CD1c-positive myeloid dendritic cell (primary cell): ENCODE results near the gene FBXW7.
A peak's percentile ranks its signal among the peaks of the same experiment; 100 is the strongest.

Source experiments
- DNase-seq: peaks from one replicate; pipeline ENCODE4 v3.0.0-alpha.2; 2016; ENCODE audit errors: extremely low spot score

FBXW7 gene

GRCh38 chr4:152471251-152471792 lies 64.6 kb downstream of the FBXW7 start:
- no peak for DNase-seq

GRCh38 chr4:152468408-152468807 lies 67.5 kb downstream of the FBXW7 start:
- no peak for DNase-seq

- peak; percentile 34 for DNase-seq
Observed at GRCh38 chr4:152467101-152467500, 68.8 kb downstream of the FBXW7 start.

DNA sequence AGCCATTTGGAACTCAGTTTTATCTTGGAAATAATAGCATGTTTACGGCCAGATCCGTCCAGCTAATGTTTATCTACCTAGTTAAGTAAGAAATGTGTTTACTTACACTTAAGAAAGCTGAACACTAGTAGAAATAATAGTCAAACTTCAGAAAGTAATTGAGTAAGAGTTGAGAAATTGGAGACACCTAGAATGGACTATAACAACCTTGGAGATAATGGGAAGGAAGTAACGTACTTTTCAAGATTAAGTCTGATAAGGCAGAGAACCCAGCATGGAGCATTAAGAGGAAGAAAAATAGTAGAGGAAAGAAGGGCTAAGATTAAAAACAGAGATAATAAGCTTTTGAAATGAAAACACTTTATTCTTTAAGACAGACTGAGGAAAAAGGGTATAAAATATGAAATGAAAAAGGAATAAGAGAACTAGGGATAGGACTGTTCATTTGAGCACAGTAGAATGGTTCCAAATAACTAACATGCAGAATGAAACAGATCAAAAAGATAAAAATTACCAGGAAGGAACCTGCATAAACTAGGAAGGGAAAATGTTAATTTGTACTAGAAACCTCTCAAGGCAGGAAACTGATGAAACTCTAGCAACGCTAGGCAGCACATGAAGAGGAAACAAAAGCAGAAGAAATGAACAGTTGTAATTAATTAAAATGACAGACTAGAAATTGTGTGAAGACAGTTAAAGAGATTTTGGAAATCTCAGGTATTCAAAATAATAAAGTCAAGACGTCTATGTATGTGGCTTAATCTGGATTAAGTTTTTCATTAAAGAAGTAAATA lies 71.7 kb downstream of the FBXW7 start:
- DNase-seq: no peak

DNA sequence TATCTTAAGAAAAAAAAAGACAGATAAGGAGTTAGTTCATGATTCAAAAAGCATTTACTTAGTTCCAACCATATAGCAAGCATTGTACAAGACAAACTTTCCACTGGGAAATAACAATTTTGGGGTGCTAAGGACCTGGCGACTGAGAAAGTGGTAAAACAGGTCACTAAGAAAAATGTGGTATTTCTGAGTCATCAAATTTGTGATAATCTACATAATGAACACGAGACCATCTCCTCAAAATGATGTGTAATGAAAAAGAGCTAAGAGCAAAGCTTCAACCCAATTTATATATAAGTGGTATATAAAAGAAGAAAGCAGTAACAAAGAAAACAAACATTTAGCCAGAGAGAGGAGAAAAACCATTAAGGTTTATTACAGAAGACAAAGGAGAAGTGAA lies 72.3 kb downstream of the FBXW7 start:
- DNase-seq: no peak

DNA sequence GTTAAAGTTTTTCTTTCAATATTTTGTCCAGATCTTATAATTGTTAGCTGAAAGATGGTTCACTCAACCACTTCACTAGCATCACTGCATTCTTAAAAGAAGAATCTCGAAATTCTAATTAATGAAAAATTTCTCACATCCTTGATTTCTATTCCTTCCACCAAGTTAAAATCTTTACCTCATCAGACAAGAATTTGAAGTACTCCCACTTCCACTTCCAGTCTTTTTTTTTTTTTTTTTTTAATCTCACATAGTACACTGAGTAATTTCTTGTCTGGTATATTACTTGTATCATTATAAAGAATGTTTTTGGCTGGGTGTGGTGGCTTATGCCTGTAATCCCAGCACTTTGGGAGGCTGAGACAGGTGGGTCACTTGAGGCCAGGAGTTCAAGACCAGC lies 73.2 kb downstream of the FBXW7 start:
- DNase-seq: no peak

DNA sequence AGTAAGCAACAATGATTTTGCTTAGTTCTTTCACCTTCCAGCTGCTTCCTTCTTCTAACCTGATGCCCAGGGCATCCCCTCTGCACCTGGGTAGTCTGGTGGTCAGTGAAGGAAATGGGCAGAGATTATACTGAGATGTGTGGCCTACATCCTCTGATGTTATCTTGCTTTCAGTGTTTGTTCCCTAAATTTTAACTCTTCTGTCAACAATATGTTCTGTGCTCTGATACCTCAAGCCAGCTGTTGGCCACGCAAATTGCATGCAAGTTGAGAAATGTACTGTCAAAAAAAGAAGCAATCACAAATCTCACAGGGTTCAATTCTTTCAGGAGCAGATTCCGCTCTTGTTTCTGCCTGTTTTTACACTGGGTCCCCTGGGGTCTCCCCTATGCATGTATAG lies 73.8 kb downstream of the FBXW7 start:
- DNase-seq: no peak

DNA sequence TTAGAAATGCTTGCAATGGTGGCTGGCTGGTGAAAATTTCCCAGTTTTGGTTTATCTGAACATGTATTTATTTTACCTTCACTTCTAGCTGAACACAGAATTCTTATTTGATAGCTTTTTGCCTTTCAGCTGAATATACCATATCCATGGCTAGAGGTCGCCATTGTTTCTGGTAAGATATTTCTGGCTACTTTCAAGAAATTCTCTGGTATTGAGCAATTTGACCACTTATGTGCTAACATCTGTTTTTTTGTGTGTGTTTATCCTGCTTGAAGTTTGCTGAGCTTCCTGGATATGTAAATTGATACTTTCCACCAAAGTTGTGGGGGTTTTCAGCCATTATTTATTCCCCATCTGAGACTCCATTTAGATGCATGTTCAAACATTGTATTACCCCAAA lies 75.4 kb downstream of the FBXW7 start:
- DNase-seq: peak; percentile 52

DNA sequence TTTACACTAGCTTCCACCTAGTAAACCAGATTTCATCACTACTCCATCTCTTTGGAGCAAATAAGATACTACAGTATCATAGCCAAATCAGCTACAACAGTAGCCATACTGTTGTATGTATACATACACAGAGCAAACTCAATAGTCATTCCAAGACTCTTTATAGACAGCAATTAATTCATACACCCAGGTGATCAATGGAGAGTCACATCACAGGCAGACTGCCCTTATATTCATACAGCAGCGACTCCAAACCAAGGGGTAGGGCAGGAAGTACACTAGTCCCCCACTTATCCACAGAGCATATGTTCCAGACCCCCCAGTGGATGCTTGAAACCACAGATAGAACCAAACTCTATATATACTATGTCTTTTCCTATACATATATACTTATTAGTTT lies 76.6 kb downstream of the FBXW7 start:
- no peak for DNase-seq

- peak; percentile 26 for DNase-seq
Observed at GRCh38 chr4:152458801-152459302, 77.0 kb downstream of the FBXW7 start.

DNA sequence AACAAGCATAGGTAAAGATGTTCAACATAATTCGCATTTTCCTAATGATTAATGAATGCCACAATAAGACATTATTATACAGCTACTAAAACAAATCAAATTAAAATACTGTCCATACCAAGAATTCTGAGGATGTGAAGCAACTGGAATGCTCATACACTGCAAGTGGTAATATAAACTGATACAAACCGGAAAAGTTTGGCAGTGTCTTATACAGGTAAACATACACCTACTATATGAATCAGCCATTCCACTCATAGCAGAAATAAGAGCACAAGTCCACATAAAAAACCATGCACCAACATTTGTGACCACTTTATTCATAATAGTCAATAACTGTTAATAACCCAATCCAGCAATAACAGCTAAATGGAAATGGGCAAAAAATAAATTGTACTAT lies 79.3 kb downstream of the FBXW7 start:
- no peak for DNase-seq

DNA sequence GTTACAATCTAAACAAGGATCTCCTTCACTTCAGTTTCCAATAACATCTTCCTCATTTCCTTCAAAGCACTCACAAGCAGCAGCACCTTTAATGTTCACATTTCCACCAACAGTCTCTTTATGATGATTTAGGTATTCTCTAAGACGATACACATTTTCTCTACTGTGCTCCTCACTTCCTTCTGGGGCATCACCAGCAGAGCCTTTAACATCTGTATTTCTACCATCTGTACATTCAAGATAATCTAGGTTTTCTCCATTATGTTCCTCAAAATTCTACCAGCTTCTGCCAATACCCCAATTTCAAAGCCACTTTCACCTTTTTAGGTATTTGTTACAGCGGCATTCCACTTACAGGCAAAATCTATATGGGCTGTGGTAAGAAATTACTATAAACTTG lies 80.6 kb downstream of the FBXW7 start:
- DNase-seq: no peak

DNA sequence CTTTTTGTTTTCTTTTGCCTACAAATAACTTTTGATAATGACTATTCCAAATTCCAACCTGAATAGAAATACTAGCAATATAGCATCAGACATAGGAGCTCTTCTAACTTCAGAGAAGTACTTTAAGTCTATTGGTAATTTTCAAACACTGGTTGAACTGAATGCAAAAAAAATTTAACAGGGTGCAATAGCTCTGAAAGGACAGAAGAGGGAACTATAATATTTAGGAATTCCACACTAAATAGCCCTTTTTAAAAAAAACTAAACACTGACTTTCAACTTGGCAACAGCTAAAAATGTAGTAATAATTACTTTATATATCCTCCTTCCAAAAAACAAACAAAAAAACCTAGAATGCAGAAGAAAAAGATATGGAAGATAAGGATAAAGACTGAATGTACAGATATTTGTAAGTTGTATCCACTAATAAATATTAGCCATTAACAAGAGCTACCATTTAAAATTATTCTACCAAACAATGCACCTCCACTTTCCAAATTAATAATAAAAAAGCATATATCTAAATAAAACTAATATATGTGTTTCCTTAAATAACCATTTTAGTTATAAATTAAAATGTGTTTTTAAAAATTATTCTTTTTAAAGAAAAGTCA lies 81.4 kb downstream of the FBXW7 start:
- peak; percentile 36 for DNase-seq

DNA sequence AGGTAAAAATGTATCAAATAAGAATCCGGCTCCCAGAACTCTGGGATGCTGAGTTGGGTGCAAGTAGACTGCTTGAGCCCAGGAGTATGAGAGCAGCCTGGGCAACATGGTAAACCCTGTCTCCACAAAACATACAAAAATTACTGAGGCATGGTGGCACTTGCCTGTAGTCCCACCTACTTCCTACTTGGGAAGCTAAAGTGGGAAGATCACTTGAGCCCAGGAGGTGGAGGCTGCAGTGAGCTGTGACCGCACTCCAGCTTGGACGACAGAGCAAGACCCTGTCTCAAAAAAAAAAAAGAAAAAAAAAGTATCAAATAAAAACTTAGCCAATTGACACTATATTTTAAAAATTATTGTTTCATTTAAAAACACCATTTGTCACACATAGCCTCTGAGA lies 84.4 kb downstream of the FBXW7 start:
- no peak for DNase-seq

DNA sequence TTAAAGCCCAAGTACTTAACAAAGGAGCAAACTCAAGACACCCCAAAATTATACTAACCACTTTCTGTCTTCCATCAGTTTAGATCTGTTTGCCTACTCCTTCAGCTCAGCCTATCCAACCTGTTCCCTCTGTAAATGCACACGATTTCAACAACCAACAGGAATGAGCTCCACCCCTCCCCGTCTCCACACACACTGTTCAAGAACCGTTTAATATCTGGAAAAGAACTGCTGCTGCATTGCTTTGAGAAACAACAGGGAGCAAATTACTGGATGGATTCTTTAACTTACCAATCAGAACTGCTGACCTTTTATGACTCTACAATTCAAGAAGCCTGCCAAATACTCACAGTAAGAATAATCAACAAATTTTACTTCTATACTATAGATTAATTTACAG lies 87.0 kb downstream of the FBXW7 start:
- DNase-seq: no peak

DNA sequence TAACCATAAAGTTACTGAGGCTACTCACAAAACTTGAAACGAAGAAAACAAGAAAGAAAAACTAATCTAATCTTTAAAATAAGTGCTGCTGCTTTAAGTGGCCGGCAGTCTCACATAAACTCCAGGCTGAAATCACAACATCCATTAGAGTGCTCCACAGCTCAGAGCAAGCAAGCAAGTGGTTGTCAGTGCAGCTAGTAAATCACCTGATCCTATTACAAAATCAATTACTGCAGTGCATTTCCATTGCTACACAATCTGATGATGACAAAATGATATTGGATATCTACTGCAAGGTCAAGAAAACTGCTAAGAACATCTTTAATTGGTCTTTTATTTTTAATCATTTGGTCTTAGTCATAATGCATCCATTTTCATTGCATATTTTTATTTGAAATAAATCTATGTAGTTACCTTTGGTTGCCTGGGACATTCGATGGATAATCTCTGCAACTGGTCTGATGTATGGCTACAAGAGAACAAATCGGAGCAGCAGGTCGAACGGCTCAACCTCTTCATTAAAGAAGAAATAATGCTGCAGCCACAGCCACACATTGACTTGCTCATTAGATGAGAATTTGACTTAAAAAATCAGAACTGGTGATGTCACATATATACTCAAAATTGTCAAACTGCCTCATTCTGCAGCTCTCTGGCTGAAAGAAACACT lies 87.7 kb downstream of the FBXW7 start:
- no peak for DNase-seq

DNA sequence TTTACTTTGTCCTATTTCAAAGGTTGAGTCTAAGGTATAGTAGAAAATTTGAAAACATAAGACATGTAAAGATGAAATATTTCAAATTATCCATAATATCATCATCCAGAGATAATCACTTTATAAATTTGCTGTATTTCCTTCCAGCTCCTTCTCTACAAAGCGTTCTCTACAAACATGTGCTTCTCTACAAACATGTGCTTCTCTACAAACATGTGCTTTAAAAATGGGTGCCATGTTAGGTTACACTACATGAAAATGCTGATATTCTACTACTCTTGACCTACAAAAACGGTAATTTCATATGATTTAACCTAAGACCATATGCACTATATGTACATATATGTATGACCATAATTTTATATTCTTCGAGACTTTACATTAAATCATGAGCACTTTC lies 92.0 kb downstream of the FBXW7 start:
- DNase-seq: no peak

DNA sequence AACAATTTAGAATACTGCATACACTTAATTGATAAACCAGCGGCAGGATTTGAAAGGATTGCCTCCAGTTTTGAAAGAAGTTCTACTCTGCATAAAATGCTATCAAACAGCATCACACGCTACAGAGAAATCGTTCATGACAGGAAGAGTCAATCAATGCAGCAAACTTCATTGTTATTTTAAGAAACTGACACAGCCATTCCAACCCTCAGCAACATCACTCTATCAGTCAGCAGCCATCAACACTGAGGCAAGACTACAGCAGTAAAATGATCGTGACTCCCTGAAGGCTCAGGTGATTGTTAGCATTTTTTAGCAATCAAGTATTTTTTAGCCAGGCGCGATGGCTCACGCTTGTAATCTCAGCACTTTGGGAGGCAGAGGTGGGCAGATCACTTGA lies 98.3 kb downstream of the FBXW7 start:
- DNase-seq: no peak

- DNase-seq: no peak
Observed at GRCh38 chr4:152436384-152436783, 99.5 kb downstream of the FBXW7 start.

GRCh38 chr4:152434011-152434410 lies 101.9 kb downstream of the FBXW7 start:
- DNase-seq: peak; percentile 14

DNA sequence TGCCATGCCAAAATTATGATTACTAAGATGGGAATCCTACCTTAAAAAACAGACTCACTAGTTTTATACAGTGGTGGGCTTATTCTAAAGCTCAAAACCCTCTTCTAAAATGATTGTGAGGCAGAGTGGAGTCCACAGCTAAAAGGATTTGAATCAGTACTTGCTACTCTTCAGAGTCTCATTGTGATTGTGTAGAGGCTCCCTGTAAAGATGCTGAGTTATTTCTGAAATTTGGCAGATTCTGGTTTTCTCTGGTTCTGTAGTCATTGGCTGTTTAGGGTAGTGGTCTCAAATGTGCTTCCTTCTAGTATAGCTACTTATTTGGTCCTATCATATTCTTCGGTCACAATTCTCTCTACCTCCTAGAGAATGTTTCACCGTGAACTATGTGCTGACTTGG lies 104.1 kb downstream of the FBXW7 start:
- no peak for DNase-seq

- DNase-seq: no peak
Observed at GRCh38 chr4:152431291-152431690, 104.6 kb downstream of the FBXW7 start.

DNA sequence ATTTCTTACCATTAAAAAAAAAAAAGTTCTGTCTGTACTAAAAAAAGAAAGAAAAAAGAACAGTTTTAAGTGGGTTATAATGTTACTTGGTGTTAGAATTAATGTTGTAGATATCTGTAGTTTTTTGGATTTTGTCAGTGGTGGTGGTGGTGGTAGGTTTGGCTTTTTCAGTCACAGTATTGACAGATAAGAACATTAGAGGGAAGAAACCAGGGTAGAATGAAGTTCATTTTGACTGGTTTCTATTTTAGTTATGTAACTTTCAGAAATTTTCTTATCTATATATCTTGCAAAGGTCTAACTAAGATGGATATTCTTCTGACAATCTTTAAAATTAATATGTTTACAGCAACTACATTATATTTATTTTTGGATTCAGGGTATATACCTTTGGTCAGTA lies 105.4 kb downstream of the FBXW7 start:
- no peak for DNase-seq
